Mesothelial cell of epicardium (in vitro differentiated cells): ENCODE data around the gene MT1G. TPM values are rescaled to one million over a fixed set of nuclear protein-coding genes. Genes with fewer than 3 reads are reported as not detected.

Experiments used
- DNase-seq, 2 experiments: peaks; one replicate each; pipeline ENCODE4 v3.0.0; 2021; ENCODE audit warnings: low spot score in 2 of 2; ENCODE audit not compliant: unreplicated experiment in 2 of 2
- H3K27ac Mint-ChIP-seq: 2 replicates; pipeline ENCODE4 v1.8.0; 2021; ENCODE audit warnings: mixed read lengths
- H3K27me3 Mint-ChIP-seq: 2 replicates; pipeline ENCODE4 v1.8.0; 2021; ENCODE audit warnings: low read depth, mixed read lengths
- H3K36me3 Mint-ChIP-seq: 2 replicates; pipeline ENCODE4 v1.8.0; 2021; ENCODE audit warnings: mixed read lengths
- H3K4me1 Mint-ChIP-seq: 2 replicates; pipeline ENCODE4 v1.8.0; 2021; ENCODE audit warnings: mixed read lengths
- H3K4me3 Mint-ChIP-seq: 2 replicates; pipeline ENCODE4 v1.8.0; 2021; ENCODE audit warnings: mild to moderate bottlenecking, moderate library complexity, mixed read lengths
- H3K9me3 Mint-ChIP-seq: 2 replicates; pipeline ENCODE4 v1.8.0; 2021; ENCODE audit warnings: mixed read lengths
- CTCF ChIP-seq: fragments of 200-600 bp; sonication (generic); IDR thresholded peaks from one replicate; pipeline ENCODE4 v1.5.0; 2021; ENCODE audit warnings: antibody characterized with exemption; ENCODE audit not compliant: unreplicated experiment
- total RNA-seq: library from RNA; stranded (reverse); gene quantifications from 3 replicates; pipeline ENCODE4 v1.2.1, GENCODE V29; 2021

The MT1G gene
- total RNA-seq, 1 donor from 2014 or later, result not detected

- no peak for TF ChIP-seq CTCF
- H3K36me3 Mint-ChIP-seq, result no peaks in the 10 kb centered on the region
- no peaks in the 10 kb centered on the region for H3K9me3 Mint-ChIP-seq
- H3K27me3 Mint-ChIP-seq, result peaks cover 90% of the 10 kb centered on the region
- peaks cover 19% of the 10 kb centered on the region for H3K4me1 Mint-ChIP-seq
- H3K4me3 Mint-ChIP-seq, result no peak overlapping the region
- no peak overlapping the region for H3K27ac Mint-ChIP-seq
- DNase-seq, result no peak
These were observed 38.3 kb downstream of the MT1G start for GRCh38 chr16:56629531-56629930.

- peaks cover 19% of the 10 kb centered on the region for H3K4me1 Mint-ChIP-seq
- no peak overlapping the region for H3K27ac Mint-ChIP-seq
- H3K9me3 Mint-ChIP-seq, result no peaks in the 10 kb centered on the region
- no peak overlapping the region for H3K4me3 Mint-ChIP-seq
- no peak for DNase-seq
- no peaks in the 10 kb centered on the region for H3K36me3 Mint-ChIP-seq
- H3K27me3 Mint-ChIP-seq, result peaks cover 87% of the 10 kb centered on the region
- no peak for TF ChIP-seq CTCF
These were observed 39.1 kb downstream of the MT1G start for GRCh38 chr16:56628486-56629350.

GRCh38 chr16:56626685-56627084, 41.2 kb downstream of the MT1G start:
- no peak overlapping the region for H3K27ac Mint-ChIP-seq
- H3K9me3 Mint-ChIP-seq, result no peaks in the 10 kb centered on the region
- H3K36me3 Mint-ChIP-seq, result no peaks in the 10 kb centered on the region
- H3K27me3 Mint-ChIP-seq, result peaks cover 81% of the 10 kb centered on the region
- DNase-seq, result no peak
- H3K4me1 Mint-ChIP-seq, result peaks cover 15% of the 10 kb centered on the region
- no peak for TF ChIP-seq CTCF
- no peak overlapping the region for H3K4me3 Mint-ChIP-seq

DNA sequence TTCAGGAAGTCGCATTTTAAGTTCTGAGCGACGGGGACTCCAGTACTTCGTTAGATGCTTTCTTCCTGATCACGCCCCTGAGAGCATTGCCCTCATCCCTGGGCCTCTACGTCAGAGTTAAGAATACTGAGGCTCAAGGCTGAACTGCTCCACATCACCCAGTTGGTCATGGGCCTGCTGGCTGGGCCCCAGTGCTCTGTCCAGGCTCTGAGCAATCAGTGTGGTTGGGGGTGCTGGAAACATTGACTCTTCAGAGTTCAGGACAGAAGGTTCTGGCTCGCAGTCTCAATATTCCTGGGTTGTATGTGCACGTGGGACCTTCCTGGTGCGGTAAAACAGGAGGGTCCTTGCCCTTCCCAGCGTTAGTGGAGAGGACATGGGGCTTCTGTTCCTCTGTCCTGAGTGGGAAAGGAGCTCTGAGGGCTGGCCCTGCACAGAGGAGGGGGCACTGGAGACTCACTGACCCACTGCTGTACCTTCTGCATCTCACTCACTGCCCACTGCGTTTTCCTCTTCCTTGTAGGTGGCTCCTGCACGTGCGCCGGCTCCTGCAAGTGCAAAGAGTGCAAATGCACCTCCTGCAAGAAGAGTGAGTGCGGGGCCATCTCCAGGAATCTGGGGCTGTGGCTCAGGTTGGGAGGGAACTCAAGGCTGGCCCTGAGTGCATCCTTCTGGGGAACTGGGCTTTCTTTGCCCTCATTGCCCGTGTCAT, 41.8 kb downstream of the MT1G start:
- peaks cover 18% of the 10 kb centered on the region for H3K4me1 Mint-ChIP-seq
- peak overlapping the region; percentile 57 for H3K4me3 Mint-ChIP-seq
- no peaks in the 10 kb centered on the region for H3K9me3 Mint-ChIP-seq
- no peak for DNase-seq
- H3K27ac Mint-ChIP-seq, result no peak overlapping the region
- H3K27me3 Mint-ChIP-seq, result peaks cover 78% of the 10 kb centered on the region
- no peak for TF ChIP-seq CTCF
- H3K36me3 Mint-ChIP-seq, result no peaks in the 10 kb centered on the region

DNA sequence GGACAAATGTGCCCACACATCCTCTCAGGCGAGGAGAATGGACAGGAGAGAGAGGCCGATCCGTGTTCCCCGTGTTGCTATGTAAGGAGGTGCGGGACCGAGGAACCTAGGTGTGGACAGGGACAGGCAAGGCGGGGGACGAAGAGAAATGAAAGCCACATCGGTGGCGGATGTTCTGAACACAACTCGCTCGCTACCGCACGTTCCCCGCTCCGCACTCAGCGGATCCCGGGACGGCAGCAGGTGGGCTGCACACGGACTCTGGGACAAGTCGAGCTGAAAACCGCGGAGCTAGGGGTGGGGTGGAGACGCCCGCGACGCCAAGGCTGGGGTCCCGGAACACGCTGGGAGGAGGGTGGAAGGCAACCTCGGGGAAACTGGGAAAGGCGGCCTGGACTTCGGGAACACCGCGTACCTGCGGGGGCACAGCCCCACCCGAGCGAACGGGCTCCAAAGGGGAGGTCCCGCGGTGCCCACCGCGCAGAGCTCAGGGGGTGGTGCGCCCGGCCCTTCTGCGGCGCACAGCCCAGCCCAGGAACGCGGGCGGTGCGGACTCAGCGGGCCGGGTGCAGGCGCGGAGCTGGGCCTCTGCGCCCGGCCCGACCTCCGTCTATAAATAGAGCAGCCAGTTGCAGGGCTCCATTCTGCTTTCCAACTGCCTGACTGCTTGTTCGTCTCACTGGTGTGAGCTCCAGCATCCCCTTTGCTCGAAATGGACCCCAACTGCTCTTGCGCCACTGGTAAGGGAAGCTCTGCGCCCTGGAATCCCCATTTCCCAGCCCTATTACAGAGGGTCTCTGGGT, 42.5 kb downstream of the MT1G start, which contains the start of gene MT1E:
Gene MT1E (plus strand): TSS at position 642 of the 803 bp plus-strand sequence. CDS start 71 bp downstream, at position 713.
- Mint-ChIP-seq H3K9me3 (no peaks in the 10 kb centered on the region), H3K27me3 (peaks cover 76% of the 10 kb centered on the region), H3K4me3 (peak within 1 kb of the TSS; percentile 66), H3K36me3 (no peaks in the 10 kb centered on the region), H3K27ac (no peak within 1 kb of the TSS), H3K4me1 (peaks cover 18% of the 10 kb centered on the region)
- no peak for TF ChIP-seq CTCF
- DNase-seq, result no peak
